Thymus (tissue), 11 donors: ENCODE measurements around the gene FGF19. TPM values are rescaled to one million over a fixed set of nuclear protein-coding genes. Genes with fewer than 3 reads are reported as not detected.

ENCODE experiments used
- DNase-seq, 9 donors: peaks; one replicate each; pipeline ENCODE4 v3.0.0-alpha.2; 2013; ENCODE audit warnings: low spot score in 9 of 9, low read depth in 6 of 9, missing footprints in 1 of 9
- H3K27ac ChIP-seq, 2 donors: one replicate each; pipeline ENCODE4 v1.5.1; 2013; ENCODE audit warnings: control low read depth in 1 of 2, low read depth in 1 of 2, low read length in 1 of 2, mild to moderate bottlenecking in 1 of 2, moderate library complexity in 1 of 2
- H3K27me3 ChIP-seq, 2 donors: one replicate each; pipeline ENCODE4 v1.5.1; 2013; ENCODE audit warnings: low read length in 1 of 2; ENCODE audit not compliant: control insufficient read depth in 2 of 2, insufficient read depth in 1 of 2
- H3K36me3 ChIP-seq, 2 donors: one replicate each; pipeline ENCODE4 v1.5.1; 2013; ENCODE audit warnings: low read length in 1 of 2, mild to moderate bottlenecking in 1 of 2, moderate library complexity in 1 of 2; ENCODE audit not compliant: control insufficient read depth in 2 of 2, insufficient read depth in 2 of 2
- H3K4me1 ChIP-seq, 2 donors: one replicate each; pipeline ENCODE4 v1.5.1; 2013; ENCODE audit warnings: low read length in 2 of 2; ENCODE audit not compliant: control insufficient read depth in 2 of 2, insufficient read depth in 2 of 2
- H3K4me3 ChIP-seq, 2 donors: one replicate each; pipeline ENCODE4 v1.5.1; 2013; ENCODE audit warnings: low read length in 2 of 2, control low read depth in 1 of 2, mild to moderate bottlenecking in 1 of 2
- H3K9me3 ChIP-seq, 2 donors: one replicate each; pipeline ENCODE4 v1.5.1; 2013; ENCODE audit warnings: low read length in 1 of 2, mild to moderate bottlenecking in 1 of 2; ENCODE audit not compliant: control insufficient read depth in 2 of 2, insufficient read depth in 1 of 2
- WGBS: extraction: QIAGEN DNeasy Blood & Tissue Kit; methylation state at CpG from one replicate; pipeline ENCODE4 v1.1.7; 2013; 5-methylcytosine and 5-hydroxymethylcytosine counted together
- polyA plus RNA-seq: library from polyadenylated mRNA; stranded (reverse); fragments of 200-250 nt; gene quantifications from one replicate; pipeline ENCODE4 v1.2.3, GENCODE V29; 2013
- total RNA-seq: library from RNA; stranded (reverse); fragments of 120-200 nt; gene quantifications from one replicate; pipeline ENCODE4 v1.2.4, GENCODE V29; 2013
- donor health status: healthy.

Gene FGF19
- total and polyA plus RNA-seq, 2 donors, result 0.09 to 0.34 TPM

DNA sequence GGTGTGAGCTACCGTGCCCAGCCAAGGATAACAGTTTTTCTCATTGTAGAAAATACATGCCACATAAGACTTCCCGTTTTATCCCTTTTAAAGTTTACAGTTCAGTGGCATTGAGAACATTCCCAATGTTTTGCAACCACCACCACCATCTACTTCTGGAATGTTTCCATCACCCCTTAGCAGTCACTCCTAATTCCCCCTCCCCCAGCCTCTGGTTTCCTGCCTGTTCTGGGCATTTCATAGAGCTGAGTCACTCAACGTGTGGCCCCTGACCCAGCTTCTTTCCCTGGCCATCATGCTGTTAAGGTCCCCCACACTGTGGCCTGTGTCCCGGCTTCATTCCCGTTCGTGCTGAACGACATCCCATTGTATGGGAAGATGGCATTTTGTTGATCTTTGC lies 40.6 kb upstream of the FGF19 start:
- H3K9me3 ChIP-seq, result no peaks in the 10 kb centered on the region
- H3K27me3 ChIP-seq, result peaks cover 0 to 22% of the 10 kb centered on the region in 2 donors
- no peak for DNase-seq
- H3K4me1 ChIP-seq, result no peaks in the 10 kb centered on the region
- WGBS, result 69% methylated on average over 7 of the region's 7 CpGs
- no peaks in the 10 kb centered on the region for H3K36me3 ChIP-seq
- no peak overlapping the region for H3K27ac ChIP-seq
- no peak overlapping the region for H3K4me3 ChIP-seq

DNA sequence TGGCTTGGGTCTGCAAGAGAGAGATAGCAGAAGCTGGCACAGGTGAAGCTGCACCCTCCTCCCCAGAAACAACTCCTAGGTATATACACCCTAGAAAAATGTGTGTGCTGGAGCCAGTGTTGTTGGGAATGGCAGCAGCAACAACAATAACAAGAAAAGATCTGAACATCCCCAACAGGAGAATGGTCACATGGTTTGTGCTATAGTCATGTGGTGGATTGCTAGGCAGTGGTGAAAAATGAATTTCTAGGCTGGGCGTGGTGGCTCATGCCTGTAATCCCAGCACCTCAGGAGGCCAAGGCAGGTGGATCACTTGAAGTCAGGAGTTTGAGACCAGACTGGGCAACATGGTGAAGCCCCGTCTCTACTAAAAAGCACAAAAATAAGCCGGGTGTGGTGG lies 31.0 kb upstream of the FGF19 start:
- H3K4me1 ChIP-seq, result no peaks in the 10 kb centered on the region
- 97% methylated on average over 3 of the region's 3 CpGs for WGBS
- no peak for DNase-seq

DNA sequence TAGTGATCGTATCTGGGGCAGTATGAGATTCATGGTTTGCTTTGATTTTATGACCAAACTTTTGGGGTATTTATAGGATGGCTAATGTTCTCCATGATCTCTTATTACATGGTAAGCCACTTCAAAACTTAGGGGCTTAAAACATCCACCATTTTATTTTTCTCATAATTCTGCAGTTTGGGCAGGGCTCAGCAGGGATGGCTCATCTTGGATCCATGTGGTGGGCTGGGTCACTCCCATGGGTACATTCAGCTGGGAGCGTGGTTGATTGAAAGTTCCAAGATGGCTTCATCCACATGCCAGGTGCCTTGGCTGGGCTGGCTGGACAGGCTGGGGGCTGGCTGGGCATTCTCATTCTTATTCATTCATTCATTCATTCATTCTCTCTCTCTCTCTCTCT lies 30.5 kb upstream of the FGF19 start:
- 97% methylated on average over 2 of the region's 2 CpGs for WGBS
- Histone ChIP-seq H3K36me3 (no peaks in the 10 kb centered on the region), H3K27ac (no peak overlapping the region), H3K27me3 (peaks cover 5 to 18% of the 10 kb centered on the region in 2 donors), H3K4me1 (peaks cover 0 to under 1% of the 10 kb centered on the region in 2 donors), H3K9me3 (peaks cover 0 to 16% of the 10 kb centered on the region in 2 donors), H3K4me3 (no peak overlapping the region)
- DNase-seq, result no peak

More for the DNA sequence above, 31.0 kb upstream of the FGF19 start:
- H3K27me3 ChIP-seq, result peaks cover 5 to 18% of the 10 kb centered on the region in 2 donors
- no peak overlapping the region for H3K4me3 ChIP-seq
- H3K9me3 ChIP-seq, result peaks cover 0 to 16% of the 10 kb centered on the region in 2 donors
- no peak overlapping the region for H3K27ac ChIP-seq
- H3K36me3 ChIP-seq, result no peaks in the 10 kb centered on the region

DNA sequence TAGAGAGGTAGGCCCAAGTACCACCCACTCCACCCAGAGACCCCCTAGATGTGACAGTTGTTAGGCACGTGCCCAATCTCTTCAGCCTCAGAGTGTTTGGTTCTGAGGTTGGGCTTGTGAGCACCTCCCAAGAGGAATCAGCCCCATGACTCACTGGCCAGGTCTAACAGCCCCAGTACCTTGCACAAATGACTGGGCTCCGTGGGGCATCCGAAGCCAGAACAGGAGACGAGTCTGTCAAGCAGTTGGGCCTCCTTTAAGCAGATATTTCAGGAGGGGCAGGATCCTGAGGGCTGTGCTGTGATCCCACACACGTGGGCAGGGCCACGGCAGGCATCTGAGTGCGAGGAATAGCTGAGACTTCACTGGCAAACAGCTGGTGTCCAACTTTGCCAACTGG lies 29.1 kb upstream of the FGF19 start:
- H3K27ac ChIP-seq, result no peak overlapping the region
- H3K27me3 ChIP-seq, result peaks cover 5 to 27% of the 10 kb centered on the region in 2 donors
- H3K4me1 ChIP-seq, result peaks cover 9 to 15% of the 10 kb centered on the region in 2 donors
- H3K9me3 ChIP-seq, result peaks cover 0 to 8% of the 10 kb centered on the region in 2 donors
- H3K36me3 ChIP-seq, result no peaks in the 10 kb centered on the region
- no peak overlapping the region for H3K4me3 ChIP-seq
- no peak for DNase-seq
- WGBS, result 78% methylated on average over 7 of the region's 7 CpGs

DNA sequence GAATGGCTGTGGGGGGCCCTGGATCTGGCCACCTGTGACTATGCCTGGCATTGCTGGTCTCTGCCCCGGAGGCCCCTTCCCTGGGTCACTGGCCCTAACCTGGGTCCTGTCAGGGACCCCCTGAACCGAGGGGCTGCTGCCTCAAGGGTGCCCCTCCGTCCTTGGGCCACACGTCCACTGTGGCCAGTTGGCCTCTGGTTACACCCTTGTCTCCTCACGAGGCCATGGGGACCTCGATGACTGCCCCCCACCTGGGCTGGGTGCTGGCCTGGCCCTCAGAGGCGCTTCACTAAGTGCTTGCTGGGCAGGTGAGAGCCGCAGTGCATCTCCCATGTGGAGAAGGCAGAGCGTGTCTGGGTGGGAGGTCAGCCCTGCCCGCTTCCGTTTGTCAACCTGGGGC lies 27.3 kb upstream of the FGF19 start:
- Histone ChIP-seq H3K4me1 (peaks cover 26 to 33% of the 10 kb centered on the region in 2 donors), H3K4me3 (no peak overlapping the region), H3K27ac (no peak overlapping the region), H3K9me3 (peaks cover 0 to 8% of the 10 kb centered on the region in 2 donors), H3K36me3 (no peaks in the 10 kb centered on the region), H3K27me3 (peaks cover 5 to 42% of the 10 kb centered on the region in 2 donors)
- no peak for DNase-seq
- WGBS, result 88% methylated on average over 11 of the region's 11 CpGs

DNA sequence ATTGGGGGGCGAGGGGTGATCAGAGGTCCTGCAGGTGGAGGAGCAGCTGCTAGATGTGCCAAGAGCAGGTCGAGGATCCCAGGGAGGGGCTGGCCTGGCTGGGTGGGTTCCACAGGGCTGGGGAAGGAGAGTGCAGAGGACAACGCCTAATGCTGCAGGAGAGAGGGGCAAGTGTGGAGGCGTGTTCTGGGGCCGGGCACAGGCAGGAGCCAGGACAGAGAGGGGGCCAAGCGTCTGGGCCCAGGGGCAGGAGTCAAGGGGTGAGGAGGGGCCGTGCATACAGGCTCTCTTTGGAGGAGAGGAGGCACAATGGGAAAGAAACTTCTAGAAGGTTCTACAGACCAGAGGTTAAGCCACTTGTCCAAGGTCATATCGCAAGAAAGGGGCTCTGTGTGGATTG lies 26.7 kb upstream of the FGF19 start:
- WGBS, result 91% methylated on average over 8 of the region's 8 CpGs
- Histone ChIP-seq H3K27me3 (peaks cover 7 to 46% of the 10 kb centered on the region in 2 donors), H3K27ac (no peak overlapping the region), H3K9me3 (peaks cover 0 to 8% of the 10 kb centered on the region in 2 donors), H3K4me1 (peaks cover 30 to 38% of the 10 kb centered on the region in 2 donors), H3K36me3 (no peaks in the 10 kb centered on the region), H3K4me3 (no peak overlapping the region)
- DNase-seq, result no peak

DNA sequence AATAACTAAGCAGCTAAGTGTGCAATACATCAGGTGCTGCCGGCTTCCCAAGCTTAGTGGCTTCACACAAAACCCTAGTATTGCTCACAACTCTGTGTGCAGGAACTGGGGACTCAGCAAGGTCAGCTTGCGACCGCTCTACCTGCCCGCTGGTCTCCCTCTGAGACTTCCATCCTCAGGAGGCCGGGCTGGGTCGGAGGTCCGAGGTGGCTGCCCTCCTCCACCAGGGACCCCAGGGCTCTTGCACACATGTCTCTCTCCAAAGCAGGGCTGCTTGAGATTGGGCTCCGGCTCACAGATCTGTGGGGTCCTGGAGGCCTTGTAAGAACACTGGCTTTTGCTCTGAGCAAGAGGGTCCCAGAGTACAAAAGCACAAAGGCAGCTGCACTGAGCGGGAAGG lies 25.4 kb upstream of the FGF19 start:
- H3K27me3 ChIP-seq, result peaks cover 7 to 46% of the 10 kb centered on the region in 2 donors
- H3K36me3 ChIP-seq, result no peaks in the 10 kb centered on the region
- DNase-seq, result no peak
- H3K4me1 ChIP-seq, result peaks cover 30 to 45% of the 10 kb centered on the region in 2 donors
- H3K4me3 ChIP-seq, result no peak overlapping the region
- 94% methylated on average over 9 of the region's 9 CpGs for WGBS
- peaks cover 0 to 4% of the 10 kb centered on the region in 2 donors for H3K9me3 ChIP-seq
- no peak overlapping the region for H3K27ac ChIP-seq

DNA sequence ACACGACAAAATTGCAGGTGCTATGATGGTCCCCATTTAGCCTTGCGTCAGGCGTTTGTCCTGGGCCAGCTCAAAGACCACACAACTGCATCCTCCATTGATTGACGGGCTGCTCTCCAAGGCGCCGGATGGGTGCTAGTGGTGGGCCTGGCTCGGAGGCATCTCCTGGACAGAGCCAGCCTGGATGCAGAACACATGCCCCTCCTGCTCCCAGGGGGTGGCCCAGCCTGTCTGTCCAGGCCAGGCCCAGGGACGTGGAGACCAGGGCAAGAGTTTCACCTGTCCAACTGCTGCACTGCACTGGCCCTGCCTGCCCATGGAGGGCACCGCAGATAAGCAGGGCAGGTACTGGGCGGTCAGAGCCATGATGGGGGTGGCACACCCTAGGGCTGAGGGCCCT lies 23.4 kb upstream of the FGF19 start:
- no peak overlapping the region for H3K27ac ChIP-seq
- peaks cover 6 to 53% of the 10 kb centered on the region in 2 donors for H3K27me3 ChIP-seq
- peaks cover 30 to 45% of the 10 kb centered on the region in 2 donors for H3K4me1 ChIP-seq
- H3K36me3 ChIP-seq, result no peaks in the 10 kb centered on the region
- WGBS, result 89% methylated on average over 10 of the region's 10 CpGs
- no peaks in the 10 kb centered on the region for H3K9me3 ChIP-seq
- no peak overlapping the region for H3K4me3 ChIP-seq
- no peak for DNase-seq

DNA sequence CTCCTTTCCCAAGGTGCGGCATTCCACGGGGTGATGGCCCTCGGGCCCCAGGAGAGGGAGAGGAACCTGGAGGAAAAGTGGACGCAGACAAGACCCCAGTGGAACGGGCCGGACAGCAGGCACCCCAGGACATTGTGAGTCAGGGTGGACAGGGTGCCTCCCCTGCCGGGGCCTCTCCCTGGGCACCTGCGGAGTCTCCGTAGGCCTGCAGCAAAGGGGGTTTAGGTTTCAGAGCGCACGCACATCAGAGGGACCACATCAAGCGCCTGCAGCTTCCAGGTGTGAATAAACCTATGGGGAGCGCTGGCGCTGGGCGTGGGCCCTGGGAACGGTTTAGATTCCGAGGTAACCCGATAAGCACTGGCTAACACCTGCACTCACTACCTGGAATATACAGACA lies 22.7 kb upstream of the FGF19 start:
- peaks cover 8 to 54% of the 10 kb centered on the region in 2 donors for H3K27me3 ChIP-seq
- no peak overlapping the region for H3K27ac ChIP-seq
- H3K4me1 ChIP-seq, result peaks cover 30 to 45% of the 10 kb centered on the region in 2 donors
- H3K4me3 ChIP-seq, result no peak overlapping the region
- DNase-seq, result peak; percentile 17 to 86 (median 55)
- WGBS, result 28% methylated on average over 18 of the region's 18 CpGs
- H3K36me3 ChIP-seq, result no peaks in the 10 kb centered on the region
- no peaks in the 10 kb centered on the region for H3K9me3 ChIP-seq
